Measurements from ENCODE around the gene TMEM231. TPM values are rescaled to one million over a fixed set of nuclear protein-coding genes. Genes with fewer than 3 reads are reported as not detected.

TMEM231 gene
- total and polyA plus RNA-seq, 2 donors (not counting 3 experiments of a cell fraction or from before 2014, with no cell fraction given): 10.0 to 35.8 TPM

DNA sequence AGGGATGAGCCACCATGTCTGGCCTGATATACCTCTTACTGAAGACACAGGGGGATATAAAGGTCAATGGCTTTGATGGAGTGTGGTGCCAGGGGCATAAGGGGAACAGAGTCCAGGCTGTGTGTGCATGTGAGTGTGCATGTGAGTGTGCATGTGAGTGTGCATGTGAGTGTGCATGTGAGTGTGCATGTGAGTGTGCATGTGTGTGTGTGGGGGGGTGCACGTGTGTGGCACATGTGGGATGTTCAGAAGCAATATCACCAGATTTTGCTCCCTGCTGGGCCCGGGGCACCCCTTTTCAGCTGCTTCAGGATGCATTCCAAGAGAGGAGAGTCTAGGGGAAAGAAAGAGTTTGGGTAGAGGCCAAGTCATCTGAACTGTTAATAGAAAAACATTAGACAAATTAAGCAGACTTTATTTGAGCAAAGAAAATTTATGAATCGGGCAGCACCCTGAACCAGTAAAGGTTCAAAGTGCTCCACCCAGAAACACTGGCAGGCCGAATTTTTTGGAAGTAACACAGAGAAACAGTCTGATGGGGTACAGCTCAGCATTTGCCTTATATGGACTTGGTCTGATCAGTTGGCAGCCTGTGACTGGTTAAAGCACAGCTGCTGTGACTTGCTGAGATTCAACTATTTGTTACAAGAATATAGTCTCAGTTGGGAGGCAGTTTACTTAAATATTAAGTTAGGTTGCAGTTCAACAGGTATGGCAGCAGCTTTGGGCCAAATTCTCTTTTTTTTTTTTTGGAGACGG lies 29.8 kb downstream of the TMEM231 start:
- dilution Hi-C loops (cut with MboI; ENCODE audit: extremely low pct_ligation_motif_present, low sequenced_read_pairs): no loop called here
- Histone ChIP-seq H3K4me3 (replicated peaks in 1 of 3; ENCODE audit: insufficient read depth in 1 of 3, low read depth in 1 of 3, low read length in 3 of 3) (no peak overlapping the region), H3K36me3 (ENCODE audit: control insufficient read depth in 2 of 2, extremely low read depth in 1 of 2, insufficient read depth in 2 of 2, low read length in 2 of 2) (no peaks in the 10 kb centered on the region), H3K27me3 (ENCODE audit: control insufficient read depth in 2 of 2, insufficient read depth in 2 of 2, low read length in 2 of 2) (no peaks in the 10 kb centered on the region), H3K79me2 (ENCODE audit: control insufficient read depth, insufficient read depth, low read length) (no peaks in the 10 kb centered on the region), H3K27ac (ENCODE audit: insufficient read depth, low read depth, low read length) (no peak overlapping the region), H3K4me1 (ENCODE audit: control insufficient read depth, extremely low read depth, insufficient read depth, low read length) (no peaks in the 10 kb centered on the region), H3K9me1 (replicated peaks; ENCODE audit: control insufficient read depth, extremely low read depth, insufficient read depth, low read length) (no peaks in the 10 kb centered on the region), H3K4me2 (ENCODE audit: insufficient read depth, low read length) (no peak overlapping the region), H3K9ac (replicated peaks; ENCODE audit: extremely low read depth, insufficient read depth, low read length) (no peak overlapping the region), H2AFZ (ENCODE audit: low read depth, low read length) (no peak overlapping the region), H3K9me3 (replicated peaks; ENCODE audit: control insufficient read depth, insufficient read depth, low read length) (no peaks in the 10 kb centered on the region), H4K20me1 (replicated peaks; ENCODE audit: control insufficient read depth, extremely low read depth, insufficient read depth, low read length) (no peaks in the 10 kb centered on the region)
- BruUV-seq (replicated peaks): no TSS peak
- ChIA-PET POLR2A (no interaction called here), CTCF (interaction anchor here (3.1 kb wide), 1 partner anchor 9 kb away, joined by 11 read pairs; no protein-coding TSS in a partner anchor)
- TF ChIP-seq POLR2AphosphoS5 (IDR thresholded peaks at IDR 0.05; ENCODE audit: insufficient read depth, low read depth, low read length): no peak
- no peak for TF ChIP-seq MYC (IDR thresholded peaks at IDR 0.05; ENCODE audit: low read depth, low read length)
- TF ChIP-seq POLR2A (IDR thresholded peaks at IDR 0.05; ENCODE audit: low read depth, low read length): no peak
- TF ChIP-seq EZH2 (IDR thresholded peaks at IDR 0.05; ENCODE audit: borderline replicate concordance, low read depth, low read length, severe bottlenecking): no peak
- TF ChIP-seq GATA2 (IDR thresholded peaks at IDR 0.05; ENCODE audit: insufficient read depth, insufficient read length, low read depth, low read length): no peak
- no peak for TF ChIP-seq JUN (IDR thresholded peaks at IDR 0.05; ENCODE audit: borderline replicate concordance, insufficient read depth, insufficient read length, low read depth)
- no peak for TF ChIP-seq FOS (IDR thresholded peaks at IDR 0.05; ENCODE audit: borderline replicate concordance, insufficient read depth, low read length)
- TF ChIP-seq, protein P1, sequence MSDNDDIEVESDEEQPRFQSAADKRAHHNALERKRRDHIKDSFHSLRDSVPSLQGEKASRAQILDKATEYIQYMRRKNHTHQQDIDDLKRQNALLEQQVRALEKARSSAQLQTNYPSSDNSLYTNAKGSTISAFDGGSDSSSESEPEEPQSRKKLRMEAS (IDR thresholded peaks at IDR 0.05; ENCODE audit: insufficient read depth, insufficient read length): no peak
- TF ChIP-seq, protein P2, sequence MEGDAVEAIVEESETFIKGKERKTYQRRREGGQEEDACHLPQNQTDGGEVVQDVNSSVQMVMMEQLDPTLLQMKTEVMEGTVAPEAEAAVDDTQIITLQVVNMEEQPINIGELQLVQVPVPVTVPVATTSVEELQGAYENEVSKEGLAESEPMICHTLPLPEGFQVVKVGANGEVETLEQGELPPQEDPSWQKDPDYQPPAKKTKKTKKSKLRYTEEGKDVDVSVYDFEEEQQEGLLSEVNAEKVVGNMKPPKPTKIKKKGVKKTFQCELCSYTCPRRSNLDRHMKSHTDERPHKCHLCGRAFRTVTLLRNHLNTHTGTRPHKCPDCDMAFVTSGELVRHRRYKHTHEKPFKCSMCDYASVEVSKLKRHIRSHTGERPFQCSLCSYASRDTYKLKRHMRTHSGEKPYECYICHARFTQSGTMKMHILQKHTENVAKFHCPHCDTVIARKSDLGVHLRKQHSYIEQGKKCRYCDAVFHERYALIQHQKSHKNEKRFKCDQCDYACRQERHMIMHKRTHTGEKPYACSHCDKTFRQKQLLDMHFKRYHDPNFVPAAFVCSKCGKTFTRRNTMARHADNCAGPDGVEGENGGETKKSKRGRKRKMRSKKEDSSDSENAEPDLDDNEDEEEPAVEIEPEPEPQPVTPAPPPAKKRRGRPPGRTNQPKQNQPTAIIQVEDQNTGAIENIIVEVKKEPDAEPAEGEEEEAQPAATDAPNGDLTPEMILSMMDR (IDR thresholded peaks at IDR 0.05; ENCODE audit: extremely low read depth in 1 of 2, insufficient read depth in 1 of 2, low read depth in 1 of 2, low read length in 2 of 2): no peak
- DNase-seq (ENCODE audit: low read depth, low spot score) (no peak), FAIRE-seq (no peak)
- intact Hi-C loops (cut with micrococcal nuclease): no loop called here
